HepG2 (cell line): ENCODE data around the gene OR51D1. TPM values are rescaled to one million over a fixed set of nuclear protein-coding genes. Genes with fewer than 3 reads are reported as not detected.

Source experiments
- ATAC-seq: fragments of 200-7000 bp; cut with Tn5 transposase; 3 replicates; pipeline ENCODE4 v1.9.1; 2020; ENCODE audit warnings: mild to moderate bottlenecking, moderate library complexity
- BruUV-seq: library from RNA; stranded (reverse); fragments of 400-500 nt; replicated peaks from 2 replicates; lab custom pipeline; 2021; lab: Mats Ljungman, UMichigan
- CTCF ChIA-PET: fragments of 300-600 bp; formaldehyde crosslinking; extraction: SDS; loops from one replicate; lab custom pipeline; 2021; ENCODE audit warnings: low total read pairs, inconsistent platforms, low intra/inter-chr PET ratio; lab: Yijun Ruan, JAX
- POLR2A ChIA-PET: fragments of 350-600 bp; sonication (Branson Sonifier 250); formaldehyde crosslinking; loops from one replicate; lab custom pipeline; 2020; ENCODE audit warnings: antibody characterized with exemption, inconsistent platforms; lab: Yijun Ruan, JAX
- DNase-seq: peaks from one replicate; pipeline ENCODE4 v3.0.0-alpha.2; 2015; ENCODE audit warnings: low spot score
- FAIRE-seq: peaks from 3 replicates; lab custom pipeline; 2011; peaks lifted over from hg19 to GRCh38; lab: Jason Lieb, UNC
- H2AFZ ChIP-seq: one replicate; pipeline ENCODE4 v1.6.1; 2011; ENCODE audit warnings: low read length, inconsistent platforms
- H3K27ac ChIP-seq: fragments of 300-600 bp; 3 replicates; pipeline ENCODE4 v1.8.0; 2011; ENCODE audit warnings: mixed run types, mild to moderate bottlenecking, mixed read lengths, low read length, inconsistent platforms; ENCODE audit not compliant: insufficient read depth; ENCODE audit errors: extremely low read length
- H3K27me3 ChIP-seq, 2 experiments: fragments of 200-600 bp in 1 of 2; 2 replicates in 1 of 2; 3 replicates in 1 of 2; pipeline versions ENCODE4 v1.6.0 to v1.8.0; 2011; ENCODE audit warnings: low read length in 2 of 2, mild to moderate bottlenecking in 2 of 2, moderate library complexity in 2 of 2, inconsistent platforms in 1 of 2; ENCODE audit not compliant: insufficient read depth in 2 of 2, control insufficient read depth in 1 of 2
- H3K36me3 ChIP-seq, 2 experiments: fragments of 200-600 bp in 1 of 2; replicated peaks in 1 of 2; 2 replicates in 1 of 2; 3 replicates in 1 of 2; pipeline versions ENCODE4 v1.5.1 to v1.8.0; 2011; ENCODE audit warnings: low read length in 2 of 2, inconsistent platforms in 1 of 2; ENCODE audit not compliant: insufficient read depth in 2 of 2, control insufficient read depth in 1 of 2
- H3K4me1 ChIP-seq: 2 replicates; pipeline ENCODE4 v1.5.1; 2012; ENCODE audit warnings: low read length, inconsistent platforms; ENCODE audit not compliant: insufficient read depth
- H3K4me2 ChIP-seq: 2 replicates; pipeline ENCODE4 v1.6.0; 2011; ENCODE audit warnings: low read depth, low read length, inconsistent platforms
- H3K4me3 ChIP-seq, 3 experiments: fragments of 200-600 bp in 1 of 3; sonication (generic), shearing (Covaris generic) in 1 of 3; replicated peaks in 1 of 3; 2 replicates each; pipeline ENCODE4 v1.5.1; 2011 to 2016; ENCODE audit warnings: low read length in 3 of 3, inconsistent platforms in 2 of 3, low read depth in 2 of 3, mild to moderate bottlenecking in 2 of 3, control low read depth in 1 of 3, mixed read lengths in 1 of 3; ENCODE audit not compliant: insufficient read depth in 1 of 3
- H3K79me2 ChIP-seq: one replicate; pipeline ENCODE4 v1.6.1; 2011; ENCODE audit warnings: low read length, inconsistent platforms; ENCODE audit not compliant: insufficient read depth
- H3K9ac ChIP-seq: 2 replicates; pipeline ENCODE4 v1.6.0; 2011; ENCODE audit warnings: mild to moderate bottlenecking, low read depth, low read length, inconsistent platforms; ENCODE audit not compliant: insufficient read depth
- H3K9me3 ChIP-seq: 2 replicates; pipeline ENCODE4 v1.5.1; 2012; ENCODE audit warnings: mild to moderate bottlenecking, low read length
- H4K20me1 ChIP-seq: 2 replicates; pipeline ENCODE4 v1.6.0; 2011; ENCODE audit warnings: inconsistent platforms, mild to moderate bottlenecking, low read length, moderate library complexity; ENCODE audit not compliant: insufficient read depth
- ATRX ChIP-seq: sonication (generic); formaldehyde crosslinking; IDR thresholded peaks from 2 replicates; pipeline ENCODE4 v1.4.0; 2020; ENCODE audit warnings: missing genetic modification reagents, borderline replicate concordance
- DNMT1 ChIP-seq: sonication (generic); formaldehyde crosslinking; IDR thresholded peaks from 2 replicates; pipeline ENCODE4 v1.5.1; 2020; ENCODE audit warnings: mild to moderate bottlenecking, missing genetic modification reagents
- NFYC ChIP-seq: IDR thresholded peaks from 2 replicates; pipeline ENCODE4 v1.6.1; 2016; ENCODE audit warnings: missing genetic modification reagents, missing compliant biosample characterization
- NPAS2 ChIP-seq: sonication (generic); formaldehyde crosslinking; IDR thresholded peaks from 2 replicates; pipeline ENCODE4 v1.8.0; 2022; ENCODE audit warnings: mild to moderate bottlenecking, missing genetic modification reagents, borderline replicate concordance
- PAXIP1 ChIP-seq: sonication (generic); formaldehyde crosslinking; conservative IDR thresholded peaks from 2 replicates; pipeline ENCODE4 v1.4.0; 2020; ENCODE audit warnings: mild to moderate bottlenecking, missing genetic modification reagents, moderate library complexity
- RBM39 ChIP-seq: fragments of 200-400 bp; formaldehyde crosslinking; IDR thresholded peaks from one replicate; pipeline ENCODE4 v1.6.1; 2018; ENCODE audit warnings: antibody characterized with exemption, mild to moderate bottlenecking, low read depth, low read length; ENCODE audit not compliant: poor library complexity, severe bottlenecking
- SMAD3 ChIP-seq: sonication (generic); formaldehyde crosslinking; IDR thresholded peaks from 2 replicates; pipeline ENCODE4 v1.4.0; 2020; ENCODE audit warnings: missing genetic modification reagents
- STAT5B ChIP-seq: sonication (generic); formaldehyde crosslinking; IDR thresholded peaks from 2 replicates; pipeline ENCODE4 v1.4.0; 2020; ENCODE audit warnings: missing genetic modification reagents
- ZNF225 ChIP-seq: sonication (generic); formaldehyde crosslinking; IDR thresholded peaks from 2 replicates; pipeline ENCODE4 v1.4.0; 2020; ENCODE audit warnings: mild to moderate bottlenecking, missing genetic modification reagents
- ZNF510 ChIP-seq: sonication (generic); formaldehyde crosslinking; IDR thresholded peaks from 2 replicates; pipeline ENCODE4 v1.4.0; 2020; ENCODE audit warnings: low read depth, mild to moderate bottlenecking, missing genetic modification reagents
- ZNF674 ChIP-seq: sonication (generic); formaldehyde crosslinking; IDR thresholded peaks from 2 replicates; pipeline ENCODE4 v1.5.0; 2020; ENCODE audit warnings: low read depth, mild to moderate bottlenecking, missing genetic modification reagents
- ZNF687 ChIP-seq: sonication (generic); formaldehyde crosslinking; IDR thresholded peaks from 2 replicates; pipeline ENCODE4 v1.5.1; 2020; ENCODE audit warnings: mild to moderate bottlenecking, missing genetic modification reagents, moderate library complexity
- ZNF746 ChIP-seq: sonication (generic); formaldehyde crosslinking; IDR thresholded peaks from 2 replicates; pipeline ENCODE4 v1.8.0; 2022; ENCODE audit warnings: mild to moderate bottlenecking, missing genetic modification reagents
- ZNF780A ChIP-seq: sonication (generic); formaldehyde crosslinking; IDR thresholded peaks from 2 replicates; pipeline ENCODE4 v1.8.0; 2022; ENCODE audit warnings: mild to moderate bottlenecking, missing genetic modification reagents, moderate library complexity
- ZNF788 ChIP-seq: sonication (generic); formaldehyde crosslinking; IDR thresholded peaks from 2 replicates; pipeline ENCODE4 v1.5.0; 2020; ENCODE audit warnings: mild to moderate bottlenecking, missing genetic modification reagents, borderline replicate concordance
- WGBS: methylation state at CpG from one replicate; pipeline ENCODE4 v1.1.6; 2017; ENCODE audit warnings: low lambda C conversion rate; 5-methylcytosine and 5-hydroxymethylcytosine counted together
- in situ Hi-C: cut with HindIII; loops from 2 replicates; pipeline ENCODE4 v1.10.0; 2017; ENCODE audit warnings: low pct_unique_long_range_greater_than_20kb; ENCODE audit not compliant: extremely low pct_ligation_motif_present
- intact Hi-C: fragments of 100-400 bp; cut with micrococcal nuclease; formaldehyde crosslinking; loops from one replicate; pipeline ENCODE4 v1.10.0; 2022; ENCODE audit not compliant: unreplicated experiment
- polyA plus RNA-seq, 8 experiments: library from polyadenylated mRNA; depleted of rRNA in 3 of 8; stranded (reverse) in 7 of 8; unstranded in 1 of 8; fragments of >200 nt; fragmentation: Illumina TruSeq in 4 of 8; extraction: Trizol in 4 of 8; gene quantifications; 2 replicates each; pipeline versions ENCODE4 v1.2.1 to v1.2.3, GENCODE V29; 2011 to 2016; ENCODE audit warnings: low read depth in 4 of 8, missing spikeins in 1 of 8, mixed read lengths in 1 of 8; ENCODE audit not compliant: insufficient read depth in 1 of 8
- total RNA-seq, 5 experiments: library from RNA; depleted of rRNA; stranded (reverse); fragments of >200 nt; fragmentation: Illumina TruSeq; extraction: Trizol; gene quantifications; 2 replicates each; pipeline ENCODE4 v1.2.3, GENCODE V29; 2016; ENCODE audit warnings: low read depth in 1 of 5

Gene OR51D1
- total and polyA plus RNA-seq, 2 of the 13 experiments (the other 11 are each of a cell fraction or from before 2014, with no cell fraction given) = not detected

GRCh38 chr11:4682623-4683419, 45.5 kb downstream of the OR51D1 start:
- H4K20me1 ChIP-seq = no peaks in the 10 kb centered on the region
- POLR2A ChIA-PET = no interaction called here

More at GRCh38 chr11:4682623-4683419, 45.5 kb downstream of the OR51D1 start:
- peaks cover 0 to 4% of the 10 kb centered on the region in 2 experiments; a peak in 2 of 5 replicates for H3K27me3 ChIP-seq
- no peak overlapping the region for H3K4me2 ChIP-seq
- no peaks in the 10 kb centered on the region for H3K9me3 ChIP-seq
- in situ Hi-C loops (no loop called here), intact Hi-C loops (no loop called here)
- H3K27ac ChIP-seq = no peak overlapping the region
- H2AFZ ChIP-seq = no peak overlapping the region
- no peak for TF ChIP-seq NPAS2 (CRISPR knock-in tag)
- TF ChIP-seq ATRX (CRISPR knock-in tag) = no peak
- no peak for TF ChIP-seq ZNF225
- no peak for TF ChIP-seq ZNF746 (CRISPR knock-in tag)
- TF ChIP-seq ZNF674 = no peak
- TF ChIP-seq NFYC (CRISPR knock-in tag) = no peak
- TF ChIP-seq ZNF510 (CRISPR knock-in tag) = no peak
- TF ChIP-seq DNMT1 (CRISPR knock-in tag) = no peak
- TF ChIP-seq SMAD3 (CRISPR knock-in tag) = no peak
- TF ChIP-seq PAXIP1 (CRISPR knock-in tag) = no peak
- TF ChIP-seq ZNF780A (CRISPR knock-in tag) = no peak
- no peak for TF ChIP-seq STAT5B (CRISPR knock-in tag)
- TF ChIP-seq RBM39 = no peak
- no peak for TF ChIP-seq ZNF788 (CRISPR knock-in tag)
- TF ChIP-seq ZNF687 (CRISPR knock-in tag) = no peak
- no peaks in the 10 kb centered on the region for H3K79me2 ChIP-seq
- ATAC-seq = no peak
- H3K4me1 ChIP-seq = no peaks in the 10 kb centered on the region
- 0% methylated on average over 2 of the region's 2 CpGs for WGBS
- no peak overlapping the region for H3K4me3 ChIP-seq
- CTCF ChIA-PET = no interaction called here
- H3K36me3 ChIP-seq = no peaks in the 10 kb centered on the region
- no peak for FAIRE-seq
- H3K9ac ChIP-seq = no peak overlapping the region
- BruUV-seq = no TSS peak
- DNase-seq = no peak
